Loucy (cell line): ENCODE measurements around the gene PARVB.

ENCODE experiments used
- H2AFZ ChIP-seq: fragments of 200-600 bp; sonication (generic); 2 replicates; pipeline ENCODE4 v1.6.0; 2016; ENCODE audit warnings: antibody characterized with exemption, mild to moderate bottlenecking, low read length, moderate library complexity
- H3F3A ChIP-seq: fragments of 200-600 bp; 2 replicates; pipeline ENCODE4 v1.6.0; 2016; ENCODE audit warnings: antibody characterized with exemption, low read depth, mild to moderate bottlenecking
- H3K27me3 ChIP-seq: fragments of 200-600 bp; sonication (generic); 2 replicates; pipeline ENCODE4 v1.6.1; 2014; ENCODE audit warnings: low read length, mild to moderate bottlenecking; ENCODE audit not compliant: insufficient read depth, poor library complexity, severe bottlenecking
- H3K36me3 ChIP-seq: fragments of 200-600 bp; sonication (generic); 2 replicates; pipeline ENCODE4 v1.6.1; 2016; ENCODE audit warnings: low read length; ENCODE audit not compliant: insufficient read depth
- H3K4me1 ChIP-seq: fragments of 200-600 bp; sonication (generic); 2 replicates; pipeline ENCODE4 v1.5.1; 2014; ENCODE audit warnings: low read length, mild to moderate bottlenecking; ENCODE audit not compliant: insufficient read depth, poor library complexity, severe bottlenecking
- H3K4me2 ChIP-seq: fragments of 200-600 bp; sonication (generic); 2 replicates; pipeline ENCODE4 v1.6.0; 2014; ENCODE audit warnings: antibody characterized with exemption, low read length, low read depth, mild to moderate bottlenecking; ENCODE audit not compliant: poor library complexity, severe bottlenecking
- H3K4me3 ChIP-seq: fragments of 200-600 bp; sonication (generic); 2 replicates; pipeline ENCODE4 v1.5.1; 2014; ENCODE audit warnings: low read length, mild to moderate bottlenecking, mixed read lengths; ENCODE audit not compliant: poor library complexity, severe bottlenecking
- H3K79me2 ChIP-seq: fragments of 200-600 bp; sonication (generic); 2 replicates; pipeline ENCODE4 v1.6.1; 2014; ENCODE audit warnings: low read length; ENCODE audit not compliant: insufficient read depth
- H3K9ac ChIP-seq: fragments of 200-600 bp; sonication (generic); 2 replicates; pipeline ENCODE4 v1.6.0; 2014; ENCODE audit warnings: mild to moderate bottlenecking, low read depth, low read length, moderate library complexity; ENCODE audit not compliant: poor library complexity, severe bottlenecking
- H3K9me2 ChIP-seq: fragments of 200-600 bp; sonication (generic); replicated peaks from 2 replicates; pipeline ENCODE4 v1.6.1; 2016; ENCODE audit warnings: low read depth, low read length, mixed read lengths
- H3K9me3 ChIP-seq: fragments of 200-600 bp; sonication (generic); 2 replicates; pipeline ENCODE4 v1.6.1; 2014; ENCODE audit warnings: mild to moderate bottlenecking, antibody characterized with exemption, low read length, low read depth; ENCODE audit not compliant: insufficient read depth
- H4K20me1 ChIP-seq: fragments of 200-600 bp; sonication (generic); 2 replicates; pipeline ENCODE4 v1.6.0; 2014; ENCODE audit warnings: antibody characterized with exemption, low read length, mild to moderate bottlenecking; ENCODE audit not compliant: insufficient read depth, poor library complexity, severe bottlenecking
- CTCF ChIP-seq: fragments of 200-600 bp; sonication (generic); conservative IDR thresholded peaks from 2 replicates; pipeline ENCODE4 v1.5.1; 2014; ENCODE audit warnings: mild to moderate bottlenecking, antibody characterized with exemption, low read length
- EZH2phosphoT487 ChIP-seq: fragments of 200-600 bp; IDR thresholded peaks from 2 replicates; pipeline ENCODE4 v1.6.1; 2018; ENCODE audit warnings: antibody characterized with exemption, mild to moderate bottlenecking, moderate library complexity, borderline replicate concordance

Gene PARVB

GRCh38 chr22:44219101-44219870 lies 195.2 kb downstream of the PARVB start:
- Histone ChIP-seq H2AFZ (no peak overlapping the region), H3K4me1 (no peaks in the 10 kb centered on the region), H3K36me3 (no peaks in the 10 kb centered on the region), H3K79me2 (no peaks in the 10 kb centered on the region), H3K9ac (no peak overlapping the region), H3K9me3 (0 out of 2 replicates have a peak, but pooled peaks cover 3% of the 10 kb centered on the region), H3K9me2 (no peaks in the 10 kb centered on the region), H4K20me1 (no peaks in the 10 kb centered on the region), H3K27me3 (no peaks in the 10 kb centered on the region), H3F3A (no peaks in the 10 kb centered on the region), H3K4me3 (no peak overlapping the region), H3K4me2 (no peak overlapping the region)
- TF ChIP-seq EZH2phosphoT487 (no peak), CTCF (no peak)

GRCh38 chr22:44220727-44221680 lies 196.9 kb downstream of the PARVB start:
- Histone ChIP-seq H3K9ac (no peak overlapping the region), H3K9me3 (no peaks in the 10 kb centered on the region), H3F3A (no peaks in the 10 kb centered on the region), H3K36me3 (no peaks in the 10 kb centered on the region), H3K4me2 (no peak overlapping the region), H2AFZ (no peak overlapping the region), H3K27me3 (no peaks in the 10 kb centered on the region), H3K79me2 (no peaks in the 10 kb centered on the region), H4K20me1 (no peaks in the 10 kb centered on the region), H3K4me3 (no peak overlapping the region), H3K9me2 (no peaks in the 10 kb centered on the region), H3K4me1 (no peaks in the 10 kb centered on the region)
- TF ChIP-seq CTCF (no peak), EZH2phosphoT487 (no peak)

- H3F3A ChIP-seq: no peaks in the 10 kb centered on the region
- no peaks in the 10 kb centered on the region for H3K4me1 ChIP-seq
Measured at GRCh38 chr22:44221710-44222475, 197.8 kb downstream of the PARVB start.

More at GRCh38 chr22:44221710-44222475, 197.8 kb downstream of the PARVB start:
- Histone ChIP-seq H3K9ac (no peak overlapping the region), H3K79me2 (no peaks in the 10 kb centered on the region), H3K9me3 (no peaks in the 10 kb centered on the region), H3K27me3 (no peaks in the 10 kb centered on the region), H3K36me3 (no peaks in the 10 kb centered on the region), H4K20me1 (no peaks in the 10 kb centered on the region), H2AFZ (no peak overlapping the region), H3K4me2 (no peak overlapping the region), H3K9me2 (no peaks in the 10 kb centered on the region), H3K4me3 (no peak overlapping the region)
- TF ChIP-seq CTCF (no peak), EZH2phosphoT487 (no peak)
